Colonic mucosa (tissue), 4 donors: ENCODE data around the gene LSM4. TPM values are rescaled to one million over a fixed set of nuclear protein-coding genes. Genes with fewer than 3 reads are reported as not detected.
"Not testable (repeated sequence)": the region's sequence is repeated elsewhere in the genome, so short reads cannot be mapped to it uniquely, and the experiment has no call there.

Experiments
- DNase-seq: peaks from one replicate; pipeline ENCODE4 v3.0.0-alpha.2; 2020
- H3K27ac ChIP-seq: fragments of 200-600 bp; one replicate; pipeline ENCODE4 v1.8.0; 2021
- H3K27me3 ChIP-seq: fragments of 200-600 bp; one replicate; pipeline ENCODE4 v1.8.0; 2021
- H3K36me3 ChIP-seq: fragments of 200-600 bp; one replicate; pipeline ENCODE4 v1.8.0; 2021
- H3K4me1 ChIP-seq: fragments of 200-600 bp; one replicate; pipeline ENCODE4 v1.8.0; 2021; ENCODE audit warnings: mild to moderate bottlenecking
- H3K4me3 ChIP-seq: fragments of 200-600 bp; one replicate; pipeline ENCODE4 v1.8.0; 2021
- H3K9ac ChIP-seq, 2 donors: one replicate each; pipeline ENCODE4 v1.7.0; 2013; ENCODE audit warnings: control low read depth in 2 of 2, low read depth in 2 of 2, low read length in 2 of 2
- H3K9me3 ChIP-seq: fragments of 200-600 bp; one replicate; pipeline ENCODE4 v1.8.0; 2021
- CTCF ChIP-seq: fragments of 200-600 bp; IDR thresholded peaks from one replicate; pipeline ENCODE4 v1.8.0; 2022; ENCODE audit warnings: antibody characterized with exemption, mild to moderate bottlenecking
- intact Hi-C: fragments of 100-400 bp; cut with DNase I; formaldehyde crosslinking; loops from one replicate; pipeline ENCODE4 v1.14.1; 2022
- total RNA-seq, 2 donors: library from RNA; stranded (reverse); fragmentation: NEBNext Ultra II Directional in 1 of 2; extraction: Animal tissue kit (Norgen Biotek cat#: 25700) in 1 of 2; gene quantifications; one replicate each; pipeline ENCODE4 v1.2.1, GENCODE V29; 2021
- donor health status: healthy.
- donor health status: DM: no; HTN: no; CAD: no.
- donor health status: DM: no; HTN: no; CAD: no.

LSM4 gene
- total RNA-seq, 2 donors from 2014 or later, result 128 to 308 TPM

- H3K9ac ChIP-seq, result no peak overlapping the region
- H3K4me3 ChIP-seq, result no peak overlapping the region
- TF ChIP-seq CTCF, result no peak
- peaks cover 8% of the 10 kb centered on the region for H3K4me1 ChIP-seq
- H3K9me3 ChIP-seq, result no peaks in the 10 kb centered on the region
- no peak overlapping the region for H3K27ac ChIP-seq
- DNase-seq, result no peak
- H3K27me3 ChIP-seq, result no peaks in the 10 kb centered on the region
- no peaks in the 10 kb centered on the region for H3K36me3 ChIP-seq
- intact Hi-C loops, result loop anchor here (10.0 kb wide), 1 partner anchor 116 kb away; no protein-coding TSS in a partner anchor
These were observed 8.0 kb upstream of the LSM4 start for GRCh38 chr19:18330868-18331267.

- no peaks in the 10 kb centered on the region for H3K27me3 ChIP-seq
These were observed 6.1 kb upstream of the LSM4 start for GRCh38 chr19:18329035-18329376.

DNA sequence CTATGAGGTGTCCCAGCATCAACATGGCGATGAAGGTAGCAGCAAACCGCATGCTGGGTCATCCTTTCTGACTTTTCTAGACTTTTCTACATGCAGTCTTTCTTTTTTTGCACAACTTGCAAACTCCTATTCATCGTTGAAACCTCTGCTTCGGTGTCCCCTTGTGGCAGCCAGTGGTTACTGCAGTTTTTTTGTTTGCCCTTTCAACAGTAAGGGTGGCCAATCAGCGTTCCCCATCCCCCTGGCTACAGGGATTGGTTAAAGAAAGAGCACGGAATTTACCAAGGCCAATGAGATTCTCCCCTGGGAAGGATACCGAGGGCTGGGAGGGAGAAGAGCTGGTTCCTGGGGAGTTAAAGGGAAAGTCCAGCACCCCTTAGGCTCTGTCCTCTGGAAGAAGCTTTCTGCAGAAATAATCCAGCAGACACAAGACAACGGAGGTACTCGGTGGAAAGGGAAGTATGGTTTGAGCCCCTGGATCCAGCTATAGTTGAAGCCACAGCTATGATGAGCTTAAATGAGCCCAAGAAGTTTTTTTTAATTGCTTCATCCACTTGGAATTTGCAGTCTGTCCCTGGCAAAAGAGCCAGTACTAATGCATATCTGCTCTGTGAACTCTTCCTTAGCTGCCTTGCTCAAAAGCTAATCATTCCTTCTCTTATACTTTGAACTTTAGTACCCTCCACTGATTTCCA, 5.6 kb upstream of the LSM4 start:
- no peaks in the 10 kb centered on the region for H3K9me3 ChIP-seq
- H3K4me1 ChIP-seq, result peaks cover 14% of the 10 kb centered on the region
- H3K4me3 ChIP-seq, result peak overlapping the region; percentile 22
- peak; percentile 93 for TF ChIP-seq CTCF
- DNase-seq, result peak; percentile 97
- peak overlapping the region in 1 of 2 donors; percentile 77 for H3K9ac ChIP-seq
- H3K27me3 ChIP-seq, result no peaks in the 10 kb centered on the region
- H3K36me3 ChIP-seq, result no peaks in the 10 kb centered on the region
- H3K27ac ChIP-seq, result peak overlapping the region; percentile 58
- intact Hi-C loops, result no loop called here

More at GRCh38 chr19:18329035-18329376, 6.1 kb upstream of the LSM4 start:
- DNase-seq, result no peak
- H3K9ac ChIP-seq, result peak overlapping the region in 1 of 2 donors; percentile 77
- H3K4me1 ChIP-seq, result peaks cover 8% of the 10 kb centered on the region
- TF ChIP-seq CTCF, result no peak
- no peaks in the 10 kb centered on the region for H3K36me3 ChIP-seq
- no peaks in the 10 kb centered on the region for H3K9me3 ChIP-seq
- peak overlapping the region; percentile 58 for H3K27ac ChIP-seq
- intact Hi-C loops, result no loop called here
- H3K4me3 ChIP-seq, result peak overlapping the region; percentile 22

DNA sequence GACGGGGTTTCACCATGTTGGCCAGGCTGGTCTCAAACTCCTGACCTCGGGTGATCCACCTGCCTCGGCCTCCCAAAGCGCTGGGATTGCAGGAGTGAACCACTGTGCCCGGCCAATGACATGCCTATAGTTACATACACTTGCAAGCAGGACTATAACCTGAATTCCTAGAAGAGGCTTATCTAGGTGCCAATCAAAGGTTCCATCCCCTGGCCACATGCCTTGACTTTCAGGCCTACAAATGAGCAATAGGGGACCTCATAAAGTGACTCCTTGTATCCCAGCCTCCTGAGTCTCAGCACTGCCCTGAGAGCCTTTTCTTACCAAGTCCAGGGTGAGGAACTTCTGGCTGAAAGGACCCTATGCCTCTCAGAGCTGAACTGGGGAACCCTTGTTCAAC, 3.9 kb upstream of the LSM4 start:
- intact Hi-C loops, result loop anchor here (2.0 kb wide), 1 partner anchor 48 kb away; no protein-coding TSS in a partner anchor
- no peak for TF ChIP-seq CTCF

GRCh38 chr19:18324373-18324731, 1.5 kb upstream of the LSM4 start:
- H3K27me3 ChIP-seq, H3K9ac ChIP-seq, H3K9me3 ChIP-seq, H3K4me3 ChIP-seq, H3K36me3 ChIP-seq, DNase-seq, intact Hi-C loops: not testable (repeated sequence)
- Histone ChIP-seq H3K4me1 (peaks cover 34% of the 10 kb centered on the region), H3K27ac (peak overlapping the region; percentile 89)

More for the DNA sequence above, 3.9 kb upstream of the LSM4 start:
- Histone ChIP-seq H3K4me1 (peaks cover 18% of the 10 kb centered on the region), H3K27me3 (no peaks in the 10 kb centered on the region), H3K4me3 (no peak overlapping the region), H3K9me3 (no peaks in the 10 kb centered on the region), H3K36me3 (no peaks in the 10 kb centered on the region), H3K27ac (no peak overlapping the region), H3K9ac (no peak overlapping the region)
- DNase-seq, result no peak

GRCh38 chr19:18322318-18322758, 538 bp downstream of the LSM4 start:
- Histone ChIP-seq H3K9me3 (no peaks in the 10 kb centered on the region), H3K4me1 (peaks cover 42% of the 10 kb centered on the region), H3K9ac (peak overlapping the region; percentile 98), H3K27ac (peak overlapping the region; percentile 89), H3K4me3 (peak overlapping the region; percentile 73), H3K36me3 (no peaks in the 10 kb centered on the region), H3K27me3 (no peaks in the 10 kb centered on the region)
- no peak for TF ChIP-seq CTCF
- peak; percentile 87 for DNase-seq
- intact Hi-C loops, result no loop called here
